SK-N-SH (cell line): ENCODE measurements around the gene CASTOR2.

Source experiments
- GABPA ChIP-seq: IDR thresholded peaks from 2 replicates; pipeline ENCODE4 v1.4.0; 2012; ENCODE audit warnings: low read depth, mild to moderate bottlenecking
- POLR2AphosphoS5 ChIP-seq: IDR thresholded peaks from 2 replicates; pipeline ENCODE4 v1.6.1; 2012; ENCODE audit warnings: low read depth, low read length
- RFX5 ChIP-seq: IDR thresholded peaks from 2 replicates; pipeline ENCODE4 v1.6.1; 2012; ENCODE audit warnings: mild to moderate bottlenecking, improper control_type of control experiment, low read length
- TEAD4 ChIP-seq: IDR thresholded peaks from 2 replicates; pipeline ENCODE4 v1.4.0; 2012; ENCODE audit warnings: mild to moderate bottlenecking, borderline replicate concordance; ENCODE audit not compliant: insufficient read depth
- TF ChIP-seq, protein P1 (sequence below): IDR thresholded peaks from 2 replicates; pipeline ENCODE4 v1.4.0; 2012; ENCODE audit warnings: low read depth
- TF ChIP-seq, protein P2 (sequence below): fragments of 200-600 bp; sonication (generic); IDR thresholded peaks from 2 replicates; pipeline ENCODE4 v1.6.1; 2017; ENCODE audit warnings: antibody characterized with exemption, mild to moderate bottlenecking, moderate library complexity
- TF ChIP-seq, protein P3 (sequence below): IDR thresholded peaks from 2 replicates; pipeline ENCODE4 v1.4.0; 2012; ENCODE audit warnings: low read depth, borderline replicate concordance

DNA sequence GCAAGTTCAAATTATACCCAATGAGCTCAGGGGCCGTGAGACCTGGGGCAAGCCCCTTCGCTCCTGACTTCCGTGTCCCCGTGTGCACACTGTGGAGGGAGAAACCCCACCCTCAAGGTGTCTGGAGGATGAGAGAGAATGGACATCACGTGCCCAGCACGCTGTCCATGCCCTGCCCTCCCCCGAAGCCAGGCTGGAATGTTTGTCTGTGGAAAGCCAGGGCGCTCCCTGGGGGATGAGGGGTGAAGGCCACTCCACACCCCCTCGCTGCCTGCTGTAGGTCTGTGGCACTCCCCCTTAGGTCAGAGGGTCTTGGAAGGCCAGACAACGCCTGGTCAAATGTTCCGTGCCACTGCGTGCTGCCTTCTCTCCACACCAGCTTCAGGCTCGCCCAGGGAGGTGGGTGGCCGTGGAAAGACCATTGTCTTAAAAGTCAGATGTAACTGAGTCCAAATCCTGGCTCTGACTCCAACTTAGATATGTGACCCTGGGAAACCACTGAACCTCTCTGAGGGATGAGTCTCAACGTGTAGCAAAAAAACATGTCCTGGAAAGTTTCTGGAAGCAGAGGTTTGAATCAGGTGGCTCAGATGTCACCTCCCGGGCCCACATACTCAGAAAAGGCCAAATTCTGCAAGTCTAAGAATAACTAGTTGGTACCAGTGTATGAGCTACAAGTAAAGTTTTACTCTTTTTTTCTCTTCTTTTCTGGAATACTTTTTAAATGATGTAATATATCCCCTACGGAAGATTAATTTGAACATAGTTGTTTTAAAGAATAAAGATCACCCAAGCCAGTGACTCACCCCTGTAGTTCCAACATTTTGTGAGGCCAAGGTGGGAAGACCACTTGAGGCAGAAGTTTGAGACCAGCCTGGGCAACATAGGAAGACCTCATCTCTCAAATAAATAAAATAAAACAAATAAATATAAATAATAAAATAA lies 84.2 kb downstream of the CASTOR2 start:
- TF ChIP-seq TEAD4 (no peak), GABPA (no peak), POLR2AphosphoS5 (no peak), RFX5 (no peak)
- TF ChIP-seq, protein P1, sequence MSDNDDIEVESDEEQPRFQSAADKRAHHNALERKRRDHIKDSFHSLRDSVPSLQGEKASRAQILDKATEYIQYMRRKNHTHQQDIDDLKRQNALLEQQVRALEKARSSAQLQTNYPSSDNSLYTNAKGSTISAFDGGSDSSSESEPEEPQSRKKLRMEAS = no peak
- TF ChIP-seq, protein P2, sequence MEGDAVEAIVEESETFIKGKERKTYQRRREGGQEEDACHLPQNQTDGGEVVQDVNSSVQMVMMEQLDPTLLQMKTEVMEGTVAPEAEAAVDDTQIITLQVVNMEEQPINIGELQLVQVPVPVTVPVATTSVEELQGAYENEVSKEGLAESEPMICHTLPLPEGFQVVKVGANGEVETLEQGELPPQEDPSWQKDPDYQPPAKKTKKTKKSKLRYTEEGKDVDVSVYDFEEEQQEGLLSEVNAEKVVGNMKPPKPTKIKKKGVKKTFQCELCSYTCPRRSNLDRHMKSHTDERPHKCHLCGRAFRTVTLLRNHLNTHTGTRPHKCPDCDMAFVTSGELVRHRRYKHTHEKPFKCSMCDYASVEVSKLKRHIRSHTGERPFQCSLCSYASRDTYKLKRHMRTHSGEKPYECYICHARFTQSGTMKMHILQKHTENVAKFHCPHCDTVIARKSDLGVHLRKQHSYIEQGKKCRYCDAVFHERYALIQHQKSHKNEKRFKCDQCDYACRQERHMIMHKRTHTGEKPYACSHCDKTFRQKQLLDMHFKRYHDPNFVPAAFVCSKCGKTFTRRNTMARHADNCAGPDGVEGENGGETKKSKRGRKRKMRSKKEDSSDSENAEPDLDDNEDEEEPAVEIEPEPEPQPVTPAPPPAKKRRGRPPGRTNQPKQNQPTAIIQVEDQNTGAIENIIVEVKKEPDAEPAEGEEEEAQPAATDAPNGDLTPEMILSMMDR = no peak
- TF ChIP-seq, protein P3, sequence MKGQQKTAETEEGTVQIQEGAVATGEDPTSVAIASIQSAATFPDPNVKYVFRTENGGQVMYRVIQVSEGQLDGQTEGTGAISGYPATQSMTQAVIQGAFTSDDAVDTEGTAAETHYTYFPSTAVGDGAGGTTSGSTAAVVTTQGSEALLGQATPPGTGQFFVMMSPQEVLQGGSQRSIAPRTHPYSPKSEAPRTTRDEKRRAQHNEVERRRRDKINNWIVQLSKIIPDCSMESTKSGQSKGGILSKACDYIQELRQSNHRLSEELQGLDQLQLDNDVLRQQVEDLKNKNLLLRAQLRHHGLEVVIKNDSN = no peak
